Ishikawa (cell line): ENCODE data around the gene G3BP2.

ENCODE experiments used
- CEBPB ChIP-seq: IDR thresholded peaks from 2 replicates; pipeline ENCODE4 v1.6.1; 2012
- CREB1 ChIP-seq: IDR thresholded peaks from 2 replicates; pipeline ENCODE4 v1.6.1; 2012; ENCODE audit warnings: low read depth
- EGR1 ChIP-seq: IDR thresholded peaks from 2 replicates; pipeline ENCODE4 v1.6.1; 2012
- EP300 ChIP-seq: IDR thresholded peaks from 2 replicates; pipeline ENCODE4 v1.6.1; 2012; ENCODE audit warnings: borderline replicate concordance
- FOXM1 ChIP-seq: IDR thresholded peaks from 2 replicates; pipeline ENCODE4 v1.6.1; 2012; ENCODE audit warnings: low read depth, borderline replicate concordance
- NFIC ChIP-seq: IDR thresholded peaks from 2 replicates; pipeline ENCODE4 v1.6.1; 2012
- RAD21 ChIP-seq: IDR thresholded peaks from 2 replicates; pipeline ENCODE4 v1.6.1; 2012; ENCODE audit warnings: low read depth
- TAF1 ChIP-seq: IDR thresholded peaks from 2 replicates; pipeline ENCODE4 v1.6.1; 2012; ENCODE audit warnings: low read depth, mild to moderate bottlenecking
- TCF12 ChIP-seq: IDR thresholded peaks from 2 replicates; pipeline ENCODE4 v1.6.1; 2012; ENCODE audit warnings: low read depth
- TEAD4 ChIP-seq: IDR thresholded peaks from 2 replicates; pipeline ENCODE4 v1.6.1; 2012
- YY1 ChIP-seq: IDR thresholded peaks from 2 replicates; pipeline ENCODE4 v1.6.1; 2012; ENCODE audit warnings: low read depth
- ZBTB7A ChIP-seq: IDR thresholded peaks from 2 replicates; pipeline ENCODE4 v1.6.1; 2012; ENCODE audit warnings: low read depth
- TF ChIP-seq, protein P1 (sequence below): IDR thresholded peaks from 2 replicates; pipeline ENCODE4 v1.6.1; 2012
- TF ChIP-seq, protein P2 (sequence below): IDR thresholded peaks from 2 replicates; pipeline ENCODE4 v1.6.1; 2012
- TF ChIP-seq, protein P3 (sequence below): IDR thresholded peaks from 2 replicates; pipeline ENCODE4 v1.6.1; 2012; ENCODE audit warnings: low read depth, mild to moderate bottlenecking

Gene G3BP2

DNA sequence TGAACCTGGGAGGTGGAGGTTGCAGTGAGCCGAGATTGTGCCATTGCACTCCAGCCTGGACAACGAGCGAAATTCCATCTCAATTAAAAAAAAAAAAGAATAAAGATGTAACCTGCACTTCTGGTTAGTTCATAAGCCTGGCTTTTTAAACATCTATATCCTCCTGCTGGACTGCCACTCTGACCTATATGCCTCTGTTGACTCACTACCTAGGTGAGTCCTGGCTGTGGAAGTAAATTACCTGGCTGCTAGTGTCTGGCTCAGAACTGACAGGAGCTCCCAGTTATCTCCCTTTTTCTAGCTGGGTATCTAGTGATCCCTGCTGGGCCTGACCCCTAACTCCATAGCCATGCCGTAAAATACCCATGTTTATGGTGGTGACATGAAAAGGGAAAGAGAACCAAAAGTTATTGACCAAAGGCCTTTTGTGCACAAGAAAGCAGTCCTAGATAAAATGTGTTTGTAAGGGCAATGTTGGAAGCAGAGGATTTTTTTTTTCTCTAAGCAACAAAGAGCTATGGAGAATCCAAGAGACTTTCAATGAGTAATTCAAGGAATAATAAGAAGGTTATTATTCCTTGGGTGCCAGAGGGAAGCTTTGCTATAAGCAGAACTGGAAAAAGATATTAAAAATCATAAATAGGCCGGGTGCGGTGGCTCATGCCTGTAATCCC lies 10.4 kb upstream of the G3BP2 start:
- TF ChIP-seq CREB1 (no peak), ZBTB7A (no peak), EP300 (no peak), CEBPB (no peak), TEAD4 (no peak), TAF1 (no peak), YY1 (no peak), NFIC (no peak), FOXM1 (no peak), EGR1 (no peak), TCF12 (no peak), RAD21 (no peak)
- TF ChIP-seq, protein P1, sequence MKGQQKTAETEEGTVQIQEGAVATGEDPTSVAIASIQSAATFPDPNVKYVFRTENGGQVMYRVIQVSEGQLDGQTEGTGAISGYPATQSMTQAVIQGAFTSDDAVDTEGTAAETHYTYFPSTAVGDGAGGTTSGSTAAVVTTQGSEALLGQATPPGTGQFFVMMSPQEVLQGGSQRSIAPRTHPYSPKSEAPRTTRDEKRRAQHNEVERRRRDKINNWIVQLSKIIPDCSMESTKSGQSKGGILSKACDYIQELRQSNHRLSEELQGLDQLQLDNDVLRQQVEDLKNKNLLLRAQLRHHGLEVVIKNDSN: no peak
- TF ChIP-seq, protein P2, sequence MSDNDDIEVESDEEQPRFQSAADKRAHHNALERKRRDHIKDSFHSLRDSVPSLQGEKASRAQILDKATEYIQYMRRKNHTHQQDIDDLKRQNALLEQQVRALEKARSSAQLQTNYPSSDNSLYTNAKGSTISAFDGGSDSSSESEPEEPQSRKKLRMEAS: no peak
- TF ChIP-seq, protein P3, sequence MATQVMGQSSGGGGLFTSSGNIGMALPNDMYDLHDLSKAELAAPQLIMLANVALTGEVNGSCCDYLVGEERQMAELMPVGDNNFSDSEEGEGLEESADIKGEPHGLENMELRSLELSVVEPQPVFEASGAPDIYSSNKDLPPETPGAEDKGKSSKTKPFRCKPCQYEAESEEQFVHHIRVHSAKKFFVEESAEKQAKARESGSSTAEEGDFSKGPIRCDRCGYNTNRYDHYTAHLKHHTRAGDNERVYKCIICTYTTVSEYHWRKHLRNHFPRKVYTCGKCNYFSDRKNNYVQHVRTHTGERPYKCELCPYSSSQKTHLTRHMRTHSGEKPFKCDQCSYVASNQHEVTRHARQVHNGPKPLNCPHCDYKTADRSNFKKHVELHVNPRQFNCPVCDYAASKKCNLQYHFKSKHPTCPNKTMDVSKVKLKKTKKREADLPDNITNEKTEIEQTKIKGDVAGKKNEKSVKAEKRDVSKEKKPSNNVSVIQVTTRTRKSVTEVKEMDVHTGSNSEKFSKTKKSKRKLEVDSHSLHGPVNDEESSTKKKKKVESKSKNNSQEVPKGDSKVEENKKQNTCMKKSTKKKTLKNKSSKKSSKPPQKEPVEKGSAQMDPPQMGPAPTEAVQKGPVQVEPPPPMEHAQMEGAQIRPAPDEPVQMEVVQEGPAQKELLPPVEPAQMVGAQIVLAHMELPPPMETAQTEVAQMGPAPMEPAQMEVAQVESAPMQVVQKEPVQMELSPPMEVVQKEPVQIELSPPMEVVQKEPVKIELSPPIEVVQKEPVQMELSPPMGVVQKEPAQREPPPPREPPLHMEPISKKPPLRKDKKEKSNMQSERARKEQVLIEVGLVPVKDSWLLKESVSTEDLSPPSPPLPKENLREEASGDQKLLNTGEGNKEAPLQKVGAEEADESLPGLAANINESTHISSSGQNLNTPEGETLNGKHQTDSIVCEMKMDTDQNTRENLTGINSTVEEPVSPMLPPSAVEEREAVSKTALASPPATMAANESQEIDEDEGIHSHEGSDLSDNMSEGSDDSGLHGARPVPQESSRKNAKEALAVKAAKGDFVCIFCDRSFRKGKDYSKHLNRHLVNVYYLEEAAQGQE: no peak

DNA sequence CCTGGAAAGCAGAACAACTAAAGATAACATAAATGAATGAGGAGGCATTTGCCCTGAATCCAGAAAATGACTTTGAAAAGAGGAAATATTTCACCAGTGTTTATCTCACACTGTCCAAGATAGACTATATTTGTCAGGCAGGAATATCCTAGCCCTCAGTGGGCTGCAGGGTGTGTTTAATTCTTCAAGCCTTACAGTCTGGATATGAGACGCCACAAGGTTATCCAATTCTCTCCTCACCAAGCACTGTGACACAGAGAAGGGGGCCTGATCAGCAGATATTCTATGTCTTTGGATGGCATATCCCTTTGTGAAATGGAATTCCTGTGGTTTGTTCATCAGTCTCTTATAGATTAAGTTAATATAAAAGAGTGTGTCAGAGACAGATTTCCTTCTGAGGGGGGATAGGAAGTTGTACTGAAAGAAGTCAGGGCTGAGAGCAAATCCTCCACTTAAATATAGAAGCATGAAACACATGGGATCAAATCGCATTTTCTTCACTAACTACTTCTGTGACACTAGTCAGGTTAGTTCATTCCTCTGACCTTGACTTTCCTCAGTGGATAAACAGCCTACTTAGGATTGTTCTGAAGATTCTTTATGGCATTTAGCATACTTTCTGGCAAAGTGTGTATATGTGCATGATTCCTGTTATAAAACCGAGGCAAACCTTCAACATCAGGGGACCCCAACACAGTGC lies 6.8 kb upstream of the G3BP2 start:
- TF ChIP-seq EP300 (no peak), ZBTB7A (no peak), TAF1 (no peak)
- TF ChIP-seq, protein P2: no peak

DNA sequence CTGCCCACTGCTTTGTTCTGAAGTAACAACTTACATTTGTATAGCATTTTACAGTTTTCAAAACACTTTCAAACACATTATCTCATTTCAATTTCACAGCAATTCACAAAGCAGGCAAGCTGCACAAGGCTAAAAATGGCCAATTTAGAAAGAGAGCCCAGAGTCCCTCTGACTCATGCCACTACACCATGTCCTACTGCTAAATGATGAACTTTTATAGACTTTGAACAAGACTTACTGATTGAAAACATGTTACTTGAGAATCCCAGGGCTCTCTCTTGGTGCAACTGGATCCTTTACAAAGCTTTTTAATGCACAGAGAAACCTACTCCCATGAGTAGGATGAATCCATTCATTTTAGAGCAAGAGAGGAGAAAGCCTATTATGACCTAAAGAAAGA lies 5.8 kb upstream of the G3BP2 start:
- TF ChIP-seq RAD21 (no peak), TAF1 (no peak), CEBPB (no peak), EGR1 (no peak), EP300 (no peak)
- TF ChIP-seq, protein P2: no peak

DNA sequence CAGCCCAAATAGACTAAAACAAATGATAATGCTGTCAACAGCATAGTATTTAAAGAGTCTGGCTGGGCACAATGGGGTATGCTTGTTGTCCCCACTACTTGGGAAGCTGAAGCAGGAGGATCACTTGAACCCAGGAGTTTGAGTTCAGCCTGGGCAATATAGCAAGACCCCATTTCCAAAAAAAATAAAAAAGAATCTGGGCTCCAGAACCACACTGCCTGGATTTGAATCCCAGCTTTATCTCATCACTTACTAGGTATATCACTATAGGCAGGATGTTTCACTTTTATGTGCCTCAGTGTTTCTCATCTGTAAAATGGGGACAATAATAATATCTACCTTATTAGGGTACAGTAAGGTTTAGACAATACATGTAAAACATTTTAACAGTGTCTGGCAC lies 5.3 kb upstream of the G3BP2 start:
- TF ChIP-seq YY1 (no peak), ZBTB7A (no peak), FOXM1 (no peak), CREB1 (no peak), TEAD4 (no peak), CEBPB (no peak), NFIC (no peak), TCF12 (no peak), EGR1 (no peak), RAD21 (no peak), TAF1 (no peak), EP300 (no peak)
- TF ChIP-seq, protein P2: no peak
- TF ChIP-seq, protein P1: no peak
- TF ChIP-seq, protein P3: no peak

DNA sequence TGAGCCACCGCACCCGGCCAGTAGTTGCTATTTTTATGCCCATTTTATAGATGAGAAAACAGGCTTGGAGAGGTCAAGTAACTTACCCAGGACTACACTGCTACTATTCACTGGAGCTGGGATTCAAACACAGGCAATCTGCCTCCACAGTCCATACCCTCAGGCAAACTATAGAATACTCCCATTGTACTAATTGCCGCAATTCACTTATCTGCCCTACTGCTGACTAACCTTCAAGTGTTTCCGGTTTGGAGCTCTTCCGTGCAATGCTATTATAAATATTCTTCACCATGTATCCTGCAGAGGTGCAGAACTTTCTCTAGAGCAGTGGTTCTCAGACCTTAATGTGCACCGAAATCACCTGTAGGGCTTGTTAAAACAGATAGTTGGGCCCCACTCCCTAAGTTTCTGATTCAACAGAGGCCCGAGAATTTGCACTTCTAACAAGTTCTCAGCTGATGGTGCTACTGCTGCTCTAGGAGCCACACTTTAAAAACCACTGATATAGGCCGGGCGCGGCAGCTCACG lies 1.9 kb upstream of the G3BP2 start:
- TF ChIP-seq EGR1 (no peak), TCF12 (no peak), TAF1 (no peak), TEAD4 (no peak)
- TF ChIP-seq, protein P3: no peak
